ENCODE results near the gene CMSS1.

Gene CMSS1

DNA sequence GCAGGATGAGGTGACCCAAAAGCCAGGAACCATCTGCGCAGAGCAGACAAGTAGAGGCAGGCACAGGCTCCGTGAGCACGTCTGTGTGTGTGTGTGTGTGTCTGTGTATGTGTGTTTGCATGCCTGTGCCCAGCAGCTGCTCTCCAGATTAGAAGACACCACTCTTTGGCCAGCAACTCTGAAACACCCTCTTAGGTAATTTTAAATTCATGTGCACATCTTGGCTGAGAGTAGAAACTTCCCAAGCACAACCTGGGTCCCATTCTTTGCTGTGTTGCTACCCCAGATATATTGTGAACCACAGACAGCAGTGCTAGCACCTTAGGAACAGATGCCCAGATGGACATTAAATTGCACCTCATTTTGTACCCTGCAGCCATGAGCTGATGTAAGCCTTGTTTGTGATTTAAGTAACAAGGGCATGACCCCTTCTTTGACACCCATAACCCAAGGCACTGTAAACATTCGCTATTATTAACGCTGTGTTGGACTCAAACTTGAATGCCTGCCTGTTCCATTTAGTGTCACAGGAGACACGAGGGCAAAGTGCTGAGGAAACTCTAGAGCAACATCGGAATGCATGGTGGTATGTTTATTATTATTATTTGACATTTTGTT lies 296.9 kb downstream of the CMSS1 start, which contains the start of gene FILIP1L:
TSS of gene FILIP1L (minus strand) at position 89 of the 618 bp plus-strand sequence.
- no peak for DNase-seq

DNA sequence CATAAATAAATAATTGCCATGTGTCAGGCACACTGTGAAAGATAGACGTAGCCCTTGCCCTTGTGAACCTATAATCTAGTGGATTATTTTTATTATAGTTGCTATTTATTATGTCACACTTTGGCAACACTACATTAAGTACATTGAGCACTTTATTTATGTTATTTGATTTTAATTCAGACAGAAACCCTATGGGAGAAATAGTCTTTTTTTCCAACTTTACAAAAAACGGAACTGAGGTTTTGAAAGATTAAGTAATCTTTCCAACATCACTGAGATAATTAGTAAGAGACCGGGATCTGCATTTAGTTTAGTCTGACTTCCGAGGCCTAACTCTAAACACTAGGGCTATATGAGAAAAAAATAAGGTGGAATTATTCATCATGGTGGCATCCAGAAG lies 299.4 kb downstream of the CMSS1 start:
- no peak for DNase-seq

DNA sequence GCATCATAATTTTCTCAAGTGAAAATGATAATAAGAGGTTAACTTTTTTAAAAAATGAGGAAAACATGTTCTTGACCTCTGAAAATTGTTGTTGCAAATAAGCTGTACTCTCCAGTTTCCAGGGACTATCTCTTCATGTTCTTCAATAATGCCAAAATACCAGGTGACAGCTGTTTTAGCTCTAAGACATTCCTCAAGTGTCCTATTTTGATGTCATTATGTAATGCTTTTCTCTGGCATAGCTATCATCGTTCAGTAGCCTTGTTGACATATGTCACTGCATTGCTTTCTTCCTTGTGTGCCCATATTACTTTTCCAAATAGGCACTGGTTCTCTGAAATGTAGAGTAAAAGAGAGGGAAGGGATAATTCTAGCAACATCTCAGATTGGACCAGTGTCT lies 302.4 kb downstream of the CMSS1 start:
- no peak for DNase-seq

DNA sequence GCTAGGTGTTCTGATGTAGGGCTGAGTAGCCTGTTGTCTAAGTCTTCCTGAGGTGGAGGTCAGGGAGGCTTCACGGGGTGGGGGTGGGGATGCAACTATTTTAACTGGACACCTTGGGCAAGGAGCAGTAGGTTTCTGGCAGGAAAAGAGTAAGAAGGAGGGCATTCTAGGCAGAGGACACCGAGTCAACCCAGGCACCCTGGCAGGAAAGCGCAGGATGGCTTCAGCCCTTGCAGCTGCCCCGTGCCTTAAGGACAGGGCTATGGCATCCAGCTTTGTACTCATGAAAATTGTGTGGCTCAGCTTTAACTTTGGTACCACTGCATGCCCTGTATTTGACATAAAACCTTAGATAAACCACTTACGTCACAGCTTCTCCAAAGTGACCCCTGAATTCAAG lies 303.0 kb downstream of the CMSS1 start:
- no peak for DNase-seq

DNA sequence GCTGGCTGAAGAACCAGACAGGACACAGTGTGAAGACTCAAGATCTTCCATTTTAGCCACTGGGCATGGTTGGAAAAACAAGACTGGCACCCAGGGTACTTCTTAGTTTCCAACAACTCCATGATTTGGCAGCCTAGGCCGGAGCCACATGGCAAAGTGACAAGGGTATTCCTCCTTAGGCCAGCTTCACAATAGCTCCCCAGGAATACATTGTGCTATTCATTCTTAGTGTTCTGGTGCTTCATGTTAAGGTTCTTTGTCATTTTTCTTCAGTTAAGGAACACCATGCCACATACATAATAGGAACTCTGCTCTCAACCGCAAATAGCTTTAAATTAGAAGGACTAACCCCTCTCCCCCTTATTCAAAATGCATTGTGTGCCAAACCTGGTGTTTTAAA lies 304.7 kb downstream of the CMSS1 start:
- DNase-seq, result no peak

DNA sequence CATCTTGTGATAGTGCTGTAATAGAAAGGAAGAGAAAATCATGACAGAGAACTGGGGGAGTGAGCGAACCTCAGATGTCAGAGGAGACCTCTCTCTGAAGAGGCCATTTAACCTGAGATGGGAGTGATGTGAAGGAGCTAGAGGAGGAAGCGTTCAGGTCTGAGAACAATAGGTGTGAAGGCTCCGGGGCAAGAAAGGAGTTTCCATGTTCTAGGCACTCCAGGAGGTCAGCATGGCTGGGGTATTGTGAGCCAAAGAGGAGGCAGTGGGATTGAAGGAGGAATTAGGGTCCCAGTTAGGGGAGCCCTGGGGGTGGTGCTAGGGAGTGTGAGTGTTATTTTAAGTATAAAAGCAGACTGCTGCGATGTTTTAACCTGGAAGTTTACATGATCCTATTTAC lies 305.4 kb downstream of the CMSS1 start:
- DNase-seq, result no peak

DNA sequence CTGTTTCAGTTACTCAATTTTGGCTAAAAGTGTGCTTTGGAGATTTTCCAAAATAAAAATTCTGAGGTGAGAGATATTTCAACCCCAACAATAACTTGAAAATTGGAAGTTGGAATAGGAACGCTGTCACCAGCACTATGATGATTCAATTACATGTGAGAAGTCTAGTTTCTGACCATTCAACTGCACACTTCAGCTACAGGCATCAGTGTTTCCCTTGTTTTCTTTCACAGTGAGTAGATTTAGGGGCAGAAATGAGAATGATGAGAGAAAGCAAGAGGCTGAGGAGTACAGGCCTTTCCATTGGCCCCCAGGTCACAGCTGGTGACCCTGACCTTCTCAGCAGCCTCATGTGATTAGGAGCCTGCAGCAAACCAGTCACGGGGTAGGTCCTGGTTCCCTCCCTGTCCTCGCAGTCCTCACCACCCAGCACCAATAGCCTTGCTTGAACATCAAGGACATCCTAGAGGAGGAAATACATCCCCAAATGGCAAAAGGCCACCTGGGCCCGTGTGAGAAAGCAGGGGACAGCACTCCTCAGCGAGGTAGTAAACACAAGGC lies 306.6 kb downstream of the CMSS1 start:
- DNase-seq, result no peak

DNA sequence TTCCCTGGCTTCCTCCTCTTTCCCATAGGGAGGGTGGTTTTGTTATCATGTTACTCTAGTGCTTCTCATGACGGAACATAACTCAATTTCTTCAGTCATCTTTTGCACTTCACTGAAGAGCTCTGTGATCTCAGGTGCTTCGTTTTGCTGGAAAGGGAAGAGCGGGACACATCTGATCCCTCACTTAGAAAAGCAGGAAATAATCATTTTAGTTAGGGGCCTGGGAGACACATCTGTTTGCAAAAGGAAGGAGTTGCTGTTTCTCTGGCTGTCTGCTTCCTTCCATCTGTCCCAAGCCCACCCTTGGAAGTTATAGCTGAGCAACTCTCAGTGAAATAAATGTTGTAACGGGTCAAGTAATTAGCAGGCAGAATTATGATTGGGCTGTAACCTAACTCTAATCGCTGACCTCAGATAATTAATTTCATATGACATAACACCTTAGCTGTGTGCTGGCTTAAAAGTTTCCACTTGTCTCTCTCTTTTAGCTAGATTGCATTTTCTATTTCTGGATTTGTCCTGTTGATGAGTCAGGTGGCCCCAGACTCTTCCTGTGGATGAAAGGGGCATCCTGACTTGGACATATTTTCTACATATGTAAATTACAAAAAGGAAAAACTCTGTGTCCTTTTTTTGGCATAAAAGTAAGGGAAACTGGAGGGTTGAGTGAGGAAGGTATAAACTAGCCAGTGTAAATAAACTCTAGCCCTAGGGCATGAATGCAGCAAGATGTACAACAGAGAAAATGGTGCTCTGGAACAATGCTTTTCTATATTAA lies 307.7 kb downstream of the CMSS1 start:
- DNase-seq, result no peak

DNA sequence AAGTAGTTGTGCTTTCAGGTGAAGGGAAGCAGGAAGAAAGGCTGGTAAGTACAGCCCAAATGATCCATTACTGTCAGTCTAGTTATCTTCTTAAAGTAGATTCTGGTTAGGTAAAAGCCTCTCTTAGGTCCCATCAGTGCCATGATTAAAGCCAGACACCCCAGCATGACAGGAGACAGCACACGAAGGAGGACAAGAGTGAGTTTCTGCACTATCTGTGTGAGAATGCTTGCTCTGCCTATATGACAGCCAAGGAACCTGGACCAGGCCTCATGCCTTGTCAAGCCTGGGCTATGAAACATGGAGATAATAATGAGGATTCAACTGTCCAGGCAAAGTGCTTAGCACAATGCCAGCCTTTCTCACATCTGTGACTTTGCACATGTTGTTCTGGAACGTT lies 310.1 kb downstream of the CMSS1 start:
- DNase-seq, result no peak

DNA sequence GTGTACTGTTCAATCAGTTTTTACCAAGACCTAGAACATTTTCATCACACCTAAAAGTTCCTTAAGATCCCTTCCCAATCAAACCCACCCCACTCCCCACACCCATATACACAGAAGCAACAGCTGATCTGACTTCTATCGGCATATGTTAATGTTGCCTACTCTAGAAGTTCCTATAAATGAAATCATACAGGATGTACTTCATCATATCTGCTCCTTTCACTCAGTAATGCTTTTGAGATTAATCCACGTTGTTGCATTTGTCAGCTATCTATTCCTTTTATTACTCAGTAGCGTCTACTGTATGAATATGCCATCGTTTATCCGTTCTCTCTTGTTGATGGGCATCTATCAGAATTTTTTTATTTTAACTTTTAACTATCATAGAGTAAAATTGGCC lies 310.9 kb downstream of the CMSS1 start:
- no peak for DNase-seq

DNA sequence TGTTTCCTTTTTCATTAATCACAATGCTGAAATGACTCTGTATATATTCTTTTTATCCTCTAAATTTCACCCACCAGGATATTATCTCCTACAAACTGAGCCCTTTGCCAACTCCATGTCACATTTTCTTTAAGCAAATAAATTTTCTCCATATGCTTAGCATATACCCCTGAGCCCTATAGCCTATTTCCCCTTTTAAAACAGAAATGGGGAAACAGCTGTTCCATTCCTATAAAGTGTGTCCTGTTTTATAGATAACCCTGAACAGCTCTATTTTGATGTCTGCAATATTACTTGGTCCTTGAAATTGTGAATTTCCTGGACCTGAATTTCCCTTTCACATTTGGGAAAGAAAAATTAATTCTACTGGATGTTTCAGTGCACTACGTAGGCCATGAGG lies 312.3 kb downstream of the CMSS1 start:
- DNase-seq, result no peak

DNA sequence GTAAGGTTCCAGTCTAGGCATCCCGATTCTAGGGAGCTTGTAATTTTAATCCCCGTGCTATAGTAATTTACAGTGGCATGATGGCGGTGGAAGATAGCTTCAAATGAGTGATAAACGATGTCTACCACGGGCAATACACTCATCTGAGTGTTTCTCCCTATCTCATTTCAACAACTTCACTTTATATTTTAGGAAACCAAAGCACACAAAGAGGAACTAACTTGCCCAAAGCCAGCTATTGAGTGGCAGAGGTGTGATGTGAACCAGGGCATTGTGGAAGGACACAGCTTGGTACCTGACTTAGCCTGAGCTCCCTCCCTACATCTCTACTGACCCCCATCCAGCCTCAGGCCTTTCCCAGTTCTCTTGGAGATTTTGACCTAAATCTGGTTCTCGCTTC lies 313.6 kb downstream of the CMSS1 start:
- DNase-seq, result no peak

DNA sequence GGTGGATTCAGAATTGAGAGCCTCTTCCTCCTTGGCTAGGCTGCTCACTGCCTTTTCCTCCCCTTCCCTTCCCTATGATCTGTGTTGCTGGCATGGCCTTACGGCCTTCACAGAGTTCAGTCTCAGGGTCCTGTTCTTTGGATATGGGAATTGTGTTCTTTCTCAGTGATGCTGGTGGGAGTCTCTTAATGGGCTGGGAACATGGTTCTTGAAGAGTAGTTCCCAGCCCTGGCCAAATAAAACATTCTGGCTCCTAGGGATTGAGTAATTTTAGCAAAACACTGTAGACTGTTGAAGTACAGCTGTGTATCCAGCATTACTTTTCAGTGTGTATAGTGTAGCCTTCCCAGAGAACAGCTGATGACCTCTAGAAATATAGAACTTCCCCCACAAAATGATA lies 319.3 kb downstream of the CMSS1 start:
- DNase-seq, result peak; percentile 65

DNA sequence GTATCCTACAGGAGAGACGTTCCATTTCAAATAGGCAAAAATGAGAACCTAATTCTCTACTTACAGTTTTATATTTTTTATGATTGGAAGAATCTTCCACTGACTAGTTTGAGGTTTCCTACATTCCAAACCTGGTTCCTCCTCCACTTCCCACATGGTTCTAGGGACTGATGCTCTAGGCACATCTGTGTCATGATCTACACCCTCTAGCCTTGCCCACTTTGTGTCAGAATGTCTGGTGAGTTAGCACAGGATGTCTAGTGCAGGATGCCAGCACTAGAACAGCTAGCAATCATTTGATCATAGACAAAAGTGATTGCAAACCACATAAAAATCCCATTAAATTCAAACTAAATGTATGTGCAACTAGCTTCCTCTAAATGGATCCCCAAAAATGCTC lies 323.3 kb downstream of the CMSS1 start:
- no peak for DNase-seq

DNA sequence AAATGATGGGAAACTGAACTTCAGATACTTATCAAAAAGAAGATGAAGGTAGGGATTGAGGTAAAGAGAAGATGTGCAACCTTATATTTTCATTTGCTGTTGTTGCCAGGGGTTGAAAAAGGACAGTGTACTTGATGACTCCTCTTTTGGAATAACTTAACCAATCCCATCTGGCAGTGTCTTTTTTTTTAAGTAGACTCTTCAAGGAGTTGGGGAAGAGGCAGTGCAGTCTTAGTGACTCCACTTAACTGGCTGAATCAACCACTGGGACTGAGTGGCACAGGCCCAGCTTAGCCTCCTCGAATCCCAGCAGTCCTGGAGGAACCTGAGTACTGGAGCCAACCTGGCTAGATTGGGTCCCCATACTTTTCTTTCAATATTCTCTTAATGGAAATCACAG lies 323.9 kb downstream of the CMSS1 start:
- no peak for DNase-seq

DNA sequence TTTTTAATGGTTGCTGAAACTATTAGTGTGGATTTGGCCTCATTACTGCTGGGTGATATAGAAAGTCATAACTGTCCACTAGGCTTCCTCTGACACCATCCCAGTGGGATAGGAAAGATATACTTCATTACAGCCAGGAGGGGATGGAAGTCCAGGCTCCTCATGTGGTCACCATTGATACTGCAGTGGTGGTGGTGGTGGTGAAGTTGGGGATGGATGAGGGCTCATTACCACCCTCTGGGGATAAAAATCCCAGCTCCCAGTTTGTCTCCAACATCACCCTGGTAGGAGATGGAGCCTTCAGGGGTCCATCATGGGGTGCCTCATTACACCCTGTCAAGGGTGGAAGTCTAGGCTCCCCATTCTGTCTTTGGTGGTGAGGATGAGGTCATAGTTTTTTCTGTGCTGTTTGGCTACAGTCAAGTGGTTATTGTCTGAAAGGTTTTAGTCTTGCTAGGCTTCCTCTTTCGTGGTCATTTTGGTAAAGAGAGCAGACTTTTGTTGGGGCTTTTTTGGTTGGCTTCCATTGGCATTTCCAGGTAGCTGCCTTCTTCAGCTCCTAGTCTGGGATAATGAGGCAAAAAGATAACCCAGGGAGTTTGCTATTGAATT lies 326.7 kb downstream of the CMSS1 start:
- DNase-seq, result no peak

DNA sequence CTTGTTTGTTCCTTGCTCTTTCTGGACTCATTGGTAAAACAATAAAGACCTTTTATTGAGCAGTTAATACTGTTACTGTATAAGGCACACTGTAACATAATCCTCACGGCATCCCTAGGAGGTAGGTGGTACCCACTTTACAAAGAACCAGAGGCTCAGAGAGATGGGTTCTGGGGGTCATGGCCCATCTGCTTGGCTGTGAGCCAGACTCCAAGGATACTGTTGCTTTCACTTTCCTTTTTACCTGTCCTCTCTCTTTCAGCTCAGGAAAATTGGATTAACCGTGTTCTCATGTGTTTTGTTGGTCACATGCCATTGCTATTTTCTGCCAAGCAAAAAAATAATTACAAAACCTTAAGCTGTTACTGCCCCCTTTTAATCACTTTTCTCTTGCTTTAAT lies 331.5 kb downstream of the CMSS1 start:
- DNase-seq, result no peak

DNA sequence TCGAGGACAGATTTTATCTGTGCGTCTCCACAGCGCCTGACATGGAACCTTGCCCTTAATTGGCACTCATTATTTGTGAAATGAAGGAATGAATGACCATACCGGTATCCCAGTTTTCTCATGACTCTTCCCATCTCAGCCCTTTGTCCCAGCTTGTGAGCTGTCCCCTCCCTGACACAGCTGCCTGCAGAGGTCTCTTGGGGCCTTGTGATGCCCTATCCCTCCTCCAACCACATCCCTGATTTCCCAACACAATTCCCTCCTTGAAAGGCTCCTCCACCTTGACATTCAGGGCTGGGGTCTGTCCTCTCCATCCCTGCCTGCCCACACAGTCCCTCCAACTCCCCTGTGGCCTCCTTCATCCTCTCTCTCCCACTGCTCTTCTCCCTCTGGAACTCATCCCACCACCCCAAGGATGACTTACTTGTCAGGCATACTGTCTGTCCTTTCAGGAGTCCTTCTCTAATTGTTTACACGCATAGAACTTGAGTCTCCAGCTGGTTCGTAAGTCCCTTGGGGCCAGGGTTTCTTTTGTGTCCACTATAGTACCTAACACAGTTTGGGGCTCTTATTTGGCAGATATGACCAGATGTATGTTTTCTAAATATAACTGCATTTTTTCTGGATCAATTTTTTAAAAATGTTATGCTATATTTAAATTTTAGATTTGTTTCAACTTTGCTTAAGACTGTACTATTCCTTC lies 332.2 kb downstream of the CMSS1 start:
- peak; percentile 27 for DNase-seq

DNA sequence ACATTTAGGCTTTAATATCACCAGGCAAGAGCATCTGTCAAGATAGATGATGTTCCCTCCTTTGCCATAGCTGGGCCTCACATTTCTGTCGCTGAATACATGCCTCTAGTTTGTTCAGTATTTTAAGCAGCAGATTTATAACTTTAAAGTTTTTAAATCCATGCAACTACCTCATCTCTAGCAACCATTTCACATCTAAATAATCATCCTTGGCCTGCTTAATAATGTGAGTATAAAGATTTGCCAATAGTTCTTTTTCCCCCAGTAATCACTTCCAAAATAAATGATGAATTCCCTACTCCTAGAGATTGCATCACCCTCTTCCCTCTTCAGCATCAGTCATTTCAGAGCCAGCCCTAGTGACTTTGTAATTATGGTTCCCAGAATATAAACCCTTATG lies 332.8 kb downstream of the CMSS1 start:
- DNase-seq, result no peak

DNA sequence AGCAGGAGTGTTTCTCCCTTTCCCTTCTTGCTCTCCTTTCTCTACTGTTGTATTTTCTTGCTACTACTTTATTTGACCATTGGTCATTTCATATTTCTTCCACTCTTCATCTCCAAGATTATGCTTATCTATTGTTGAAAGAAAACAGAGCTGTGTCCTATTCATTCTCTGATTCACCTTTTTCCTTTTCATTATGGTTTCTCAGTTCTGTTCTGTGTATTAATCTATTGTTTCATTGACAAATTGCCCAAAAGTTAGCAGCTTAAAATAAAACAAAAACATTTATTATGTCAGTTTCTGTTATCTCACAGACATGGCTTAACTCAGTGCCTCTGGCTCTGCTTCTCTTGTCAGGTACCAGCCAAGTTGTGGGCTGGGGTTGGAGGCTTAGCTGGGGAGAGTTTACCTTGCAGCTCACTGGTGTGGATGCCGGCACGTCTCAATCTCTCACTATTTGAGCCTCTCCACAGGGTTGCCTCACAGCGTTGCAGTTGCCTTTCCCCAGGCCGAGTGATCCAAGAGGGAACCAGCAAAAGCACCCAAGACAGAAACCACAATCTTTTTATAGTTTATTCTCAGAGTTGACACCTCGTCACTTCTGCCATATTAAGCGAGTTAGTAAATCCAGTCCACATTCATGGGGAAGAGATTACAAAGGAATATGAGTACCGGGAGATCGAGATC lies 333.5 kb downstream of the CMSS1 start:
- DNase-seq, result no peak

DNA sequence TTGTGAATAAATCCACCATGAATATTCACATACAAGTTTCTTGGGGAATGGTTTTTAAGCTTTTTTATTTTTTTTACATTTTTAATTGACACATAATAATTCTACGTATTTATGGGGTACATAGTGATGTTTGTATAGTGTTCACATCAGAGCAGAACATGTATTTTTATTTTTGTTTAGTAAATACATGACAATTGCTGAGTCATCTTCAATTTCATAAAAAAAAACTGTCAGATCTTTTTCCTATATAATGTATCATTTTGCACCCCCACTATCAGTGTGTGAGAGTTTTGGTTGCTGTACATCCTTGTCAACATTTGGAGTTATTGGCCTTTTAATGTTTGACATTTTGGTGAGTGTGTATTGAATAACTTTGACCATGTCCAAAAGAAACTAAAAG lies 336.5 kb downstream of the CMSS1 start:
- no peak for DNase-seq

DNA sequence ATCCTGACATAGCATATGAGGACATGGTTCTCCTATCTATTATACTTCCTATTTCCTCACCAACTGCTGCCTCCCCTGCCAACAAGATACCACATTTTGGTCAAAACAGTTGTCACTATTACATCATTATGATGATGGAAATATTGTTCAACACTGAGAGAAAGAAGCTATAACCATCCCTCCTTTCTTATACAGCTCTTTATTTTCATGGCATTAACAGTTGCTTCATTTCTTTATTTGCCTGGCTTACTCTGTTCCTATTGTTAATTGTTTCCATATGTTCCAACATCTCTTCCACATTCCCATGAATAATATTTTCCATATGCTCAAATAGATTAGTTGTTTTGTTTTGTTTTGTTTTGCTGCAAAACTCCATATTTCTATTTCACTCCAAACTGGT lies 337.5 kb downstream of the CMSS1 start:
- DNase-seq, result no peak

DNA sequence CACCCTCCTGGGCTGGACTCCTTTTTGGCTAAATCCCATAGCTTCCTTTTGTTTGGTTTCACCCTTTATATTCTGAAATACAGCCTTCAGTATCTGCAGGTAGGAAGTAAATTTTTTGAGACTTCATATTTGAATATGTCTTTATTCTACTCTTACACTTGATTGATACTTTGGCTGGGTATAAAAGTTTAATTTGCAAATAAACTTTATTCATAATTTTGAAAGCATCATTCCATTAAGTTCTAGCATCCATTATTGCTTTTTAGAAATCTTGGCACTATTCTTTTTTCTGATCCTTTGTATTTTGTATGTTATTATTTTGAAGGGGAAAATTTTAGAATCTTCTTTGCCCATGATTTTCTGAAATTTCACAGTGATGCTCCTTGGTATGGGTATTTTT lies 337.9 kb downstream of the CMSS1 start:
- DNase-seq, result no peak
